Prostate gland (tissue), 2 donors: Measurements from ENCODE around the gene OSBPL6.

ENCODE experiments used
- POLR2A ChIP-seq: fragments of 450-650 bp; IDR thresholded peaks from one replicate; pipeline ENCODE4 v1.6.1; 2016; ENCODE audit warnings: antibody characterized with exemption, mild to moderate bottlenecking
- POLR2AphosphoS5 ChIP-seq: sonication (generic); formaldehyde crosslinking; IDR thresholded peaks from one replicate; pipeline ENCODE4 v1.6.1; 2017; ENCODE audit warnings: antibody characterized with exemption
- TF ChIP-seq, protein P1 (sequence below), 4 experiments: fragments of 200-600 bp in 2 of 4; fragments of 450-650 bp in 2 of 4; sonication (generic) in 2 of 4; IDR thresholded peaks; 1 replicate in 3 of 4; 2 replicates in 1 of 4; pipeline ENCODE4 v1.5.1; 2016 to 2019; ENCODE audit warnings: antibody characterized with exemption in 4 of 4, mild to moderate bottlenecking in 2 of 4, moderate library complexity in 2 of 4

DNA sequence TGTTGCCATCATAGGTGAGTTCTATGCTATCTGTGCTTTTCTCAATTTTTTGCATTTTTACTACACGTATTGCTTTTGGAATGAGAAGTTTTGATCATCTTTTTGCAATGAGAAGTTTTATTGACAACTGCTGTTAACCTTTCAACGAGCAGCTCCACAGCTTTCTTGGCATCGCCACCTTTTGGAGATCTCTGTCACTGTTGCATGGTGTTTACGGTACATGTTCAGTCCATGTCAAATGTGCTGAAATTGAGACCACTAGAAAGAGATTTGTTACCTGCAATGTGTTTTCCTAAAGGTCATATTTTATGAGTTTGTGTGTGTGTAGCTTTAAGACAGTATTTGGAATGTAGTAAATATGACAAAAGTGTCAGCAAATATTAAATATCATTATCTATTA, 120.8 kb downstream of the OSBPL6 start:
- TF ChIP-seq, protein P1, sequence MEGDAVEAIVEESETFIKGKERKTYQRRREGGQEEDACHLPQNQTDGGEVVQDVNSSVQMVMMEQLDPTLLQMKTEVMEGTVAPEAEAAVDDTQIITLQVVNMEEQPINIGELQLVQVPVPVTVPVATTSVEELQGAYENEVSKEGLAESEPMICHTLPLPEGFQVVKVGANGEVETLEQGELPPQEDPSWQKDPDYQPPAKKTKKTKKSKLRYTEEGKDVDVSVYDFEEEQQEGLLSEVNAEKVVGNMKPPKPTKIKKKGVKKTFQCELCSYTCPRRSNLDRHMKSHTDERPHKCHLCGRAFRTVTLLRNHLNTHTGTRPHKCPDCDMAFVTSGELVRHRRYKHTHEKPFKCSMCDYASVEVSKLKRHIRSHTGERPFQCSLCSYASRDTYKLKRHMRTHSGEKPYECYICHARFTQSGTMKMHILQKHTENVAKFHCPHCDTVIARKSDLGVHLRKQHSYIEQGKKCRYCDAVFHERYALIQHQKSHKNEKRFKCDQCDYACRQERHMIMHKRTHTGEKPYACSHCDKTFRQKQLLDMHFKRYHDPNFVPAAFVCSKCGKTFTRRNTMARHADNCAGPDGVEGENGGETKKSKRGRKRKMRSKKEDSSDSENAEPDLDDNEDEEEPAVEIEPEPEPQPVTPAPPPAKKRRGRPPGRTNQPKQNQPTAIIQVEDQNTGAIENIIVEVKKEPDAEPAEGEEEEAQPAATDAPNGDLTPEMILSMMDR (IDR thresholded peaks at IDR 0.05): no peak
- TF ChIP-seq POLR2A (no peak), POLR2AphosphoS5 (no peak)
